ENCODE measurements around the gene CUBN.
"Not testable (repeated sequence)": the region's sequence is repeated elsewhere in the genome, so short reads cannot be mapped to it uniquely, and the experiment has no call there.

Gene CUBN

DNA sequence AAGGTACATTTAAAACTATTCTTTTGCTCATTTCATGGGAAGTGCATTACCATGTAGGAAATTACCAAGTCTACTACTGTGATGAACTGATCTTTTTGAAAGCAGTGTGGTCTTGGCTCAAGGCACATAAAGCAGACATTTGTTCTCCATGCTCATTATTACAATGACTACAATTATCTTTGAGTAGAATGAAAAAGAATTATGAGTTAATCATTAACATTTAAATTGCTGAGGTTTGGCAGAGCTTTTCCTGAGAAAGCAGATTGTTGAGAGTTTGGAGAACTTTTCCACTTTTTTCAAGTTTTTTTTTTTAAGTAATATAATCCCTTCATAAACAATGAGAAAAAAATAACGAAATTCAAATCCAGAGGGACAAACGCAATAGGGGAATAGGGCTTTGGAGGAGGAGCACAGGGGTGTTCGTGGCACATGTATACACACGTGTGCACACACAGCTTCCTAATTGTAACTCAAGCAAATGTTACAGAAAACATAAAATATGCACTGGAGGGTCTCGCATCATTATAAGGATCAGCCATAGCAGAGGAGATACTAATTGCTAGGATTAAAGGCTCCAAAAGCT lies 8.9 kb upstream of the CUBN start:
- no peak for DNase-seq

DNA sequence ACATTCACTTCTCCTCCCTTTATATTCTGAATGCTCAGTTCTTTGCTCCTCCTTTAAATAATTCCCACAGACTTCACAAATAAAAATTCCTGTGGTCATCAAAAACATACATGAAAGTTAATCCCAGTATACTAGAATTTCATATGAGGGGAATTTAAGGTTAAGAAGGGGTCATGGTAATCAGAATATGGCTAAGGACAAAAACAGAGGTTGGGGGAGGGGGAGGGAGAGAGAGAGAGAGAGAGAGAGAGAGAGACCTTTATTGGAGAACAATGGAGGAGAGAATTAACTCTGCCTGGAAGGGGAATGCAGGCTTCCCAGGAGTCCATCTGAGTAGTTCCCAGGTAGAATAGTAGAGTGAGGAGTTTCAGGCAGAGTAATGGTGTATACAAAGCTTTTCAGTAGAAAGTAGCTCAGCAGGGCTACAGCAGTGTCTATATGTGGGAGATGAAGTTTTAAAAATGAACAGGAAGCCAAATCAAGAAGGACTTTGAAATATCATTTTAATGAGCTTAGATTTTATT lies 5.2 kb upstream of the CUBN start:
- no peak for DNase-seq

DNA sequence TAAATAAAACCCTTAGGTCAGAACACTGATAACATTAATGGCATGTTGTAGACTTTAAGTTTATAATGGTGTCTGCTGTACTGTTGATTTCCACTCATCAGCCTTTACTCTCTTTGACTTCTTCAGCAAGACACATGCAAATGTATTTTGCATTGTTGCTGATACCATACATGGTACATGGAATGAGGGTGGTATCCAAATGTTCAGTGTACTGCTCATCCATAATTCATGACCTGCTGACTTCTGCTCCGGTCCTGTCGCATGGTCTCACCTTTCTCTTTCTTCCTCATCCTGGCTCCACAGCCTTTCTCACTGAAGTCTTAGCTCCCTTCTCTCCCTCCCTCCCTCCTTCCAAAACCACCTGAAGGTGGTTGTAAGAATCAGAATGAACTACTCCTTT lies 4.7 kb upstream of the CUBN start:
- DNase-seq = no peak

DNA sequence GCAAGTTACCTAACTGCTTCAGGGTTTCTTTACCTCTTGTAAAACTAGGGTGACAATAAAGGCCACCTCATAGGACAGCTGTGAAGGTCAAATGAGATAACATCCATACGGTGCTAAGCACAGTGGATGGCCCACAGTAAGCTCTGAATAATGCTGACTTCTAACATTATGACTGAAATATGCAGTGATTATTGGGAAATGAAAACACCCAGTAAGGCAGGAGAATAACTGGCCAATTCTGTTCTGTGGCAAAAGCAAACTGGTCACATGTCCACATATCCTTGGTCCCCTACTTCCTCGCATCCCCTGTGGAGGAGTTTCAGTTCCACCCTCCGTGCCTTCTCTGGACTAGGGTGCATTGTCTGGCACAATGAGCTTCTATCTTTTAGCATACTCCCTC lies 1.4 kb downstream of the CUBN start:
- DNase-seq = no peak

DNA sequence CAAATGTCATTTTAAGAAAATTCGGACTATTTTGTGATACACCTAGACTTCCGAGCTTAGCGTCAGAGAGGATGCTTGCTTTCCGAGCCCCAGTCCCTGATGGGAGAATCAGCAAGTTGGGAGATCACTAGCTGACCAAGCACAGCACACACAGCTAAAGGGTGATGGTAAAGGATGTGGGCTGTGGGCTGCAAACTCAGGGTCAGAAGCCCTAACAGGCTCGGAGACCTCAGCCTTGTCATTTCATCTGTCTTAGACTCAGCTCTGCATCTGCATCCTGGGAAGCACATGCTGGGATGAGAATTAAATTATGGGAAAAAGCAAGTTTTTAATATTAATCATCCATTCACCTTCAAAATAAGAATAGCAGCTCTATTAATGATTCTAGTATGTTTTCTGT lies 3.3 kb downstream of the CUBN start:
- no peak for DNase-seq

DNA sequence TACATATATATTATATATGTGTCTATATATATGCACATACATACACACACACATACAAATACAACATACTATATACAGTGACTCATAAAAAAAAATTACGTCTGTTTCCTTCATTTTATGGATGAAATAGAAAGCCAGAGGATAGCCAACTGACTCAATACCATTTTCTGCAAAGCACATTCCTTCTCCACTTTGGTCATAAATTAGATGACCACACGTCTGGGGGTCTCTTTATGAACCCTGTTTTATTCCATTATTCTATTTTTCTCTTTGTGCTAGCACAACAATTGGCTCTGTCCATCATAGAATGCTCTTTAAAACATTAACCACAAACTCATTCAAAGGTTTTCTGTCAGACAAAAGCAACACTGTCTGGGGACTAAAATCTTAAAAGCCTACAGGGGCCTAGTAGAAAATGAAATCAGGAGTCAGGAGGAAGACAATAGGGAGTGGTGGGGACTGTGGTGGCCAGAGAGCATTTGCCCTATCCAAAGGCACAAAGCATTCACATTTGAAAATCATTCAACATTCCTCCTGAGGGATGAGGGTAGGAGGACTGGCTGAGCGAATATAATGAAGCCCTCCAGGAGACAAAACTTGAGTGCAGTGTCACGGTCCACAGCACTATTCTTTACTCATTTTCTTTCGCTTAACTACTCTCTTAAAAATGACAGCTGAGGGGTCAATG lies 4.3 kb downstream of the CUBN start:
- DNase-seq = no peak

DNA sequence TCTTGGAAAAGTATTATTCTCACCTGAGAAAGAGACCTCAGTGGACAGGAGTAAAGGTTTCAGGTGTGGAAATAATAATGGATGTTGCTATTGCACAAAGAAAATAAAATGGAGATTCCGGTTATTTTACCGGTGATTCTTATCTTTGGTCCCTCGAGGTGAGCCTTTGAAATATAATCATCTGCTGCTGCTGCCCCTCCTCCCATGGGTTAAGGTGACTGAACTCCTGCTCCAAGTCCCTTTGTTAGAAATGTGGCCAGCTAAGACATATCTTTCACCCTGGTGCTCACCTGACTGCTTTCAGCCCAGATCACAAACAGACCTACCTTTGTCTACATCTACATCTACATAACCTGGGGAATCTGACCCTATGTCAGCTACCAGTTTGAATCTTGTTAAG lies 5.7 kb downstream of the CUBN start:
- no peak for DNase-seq

DNA sequence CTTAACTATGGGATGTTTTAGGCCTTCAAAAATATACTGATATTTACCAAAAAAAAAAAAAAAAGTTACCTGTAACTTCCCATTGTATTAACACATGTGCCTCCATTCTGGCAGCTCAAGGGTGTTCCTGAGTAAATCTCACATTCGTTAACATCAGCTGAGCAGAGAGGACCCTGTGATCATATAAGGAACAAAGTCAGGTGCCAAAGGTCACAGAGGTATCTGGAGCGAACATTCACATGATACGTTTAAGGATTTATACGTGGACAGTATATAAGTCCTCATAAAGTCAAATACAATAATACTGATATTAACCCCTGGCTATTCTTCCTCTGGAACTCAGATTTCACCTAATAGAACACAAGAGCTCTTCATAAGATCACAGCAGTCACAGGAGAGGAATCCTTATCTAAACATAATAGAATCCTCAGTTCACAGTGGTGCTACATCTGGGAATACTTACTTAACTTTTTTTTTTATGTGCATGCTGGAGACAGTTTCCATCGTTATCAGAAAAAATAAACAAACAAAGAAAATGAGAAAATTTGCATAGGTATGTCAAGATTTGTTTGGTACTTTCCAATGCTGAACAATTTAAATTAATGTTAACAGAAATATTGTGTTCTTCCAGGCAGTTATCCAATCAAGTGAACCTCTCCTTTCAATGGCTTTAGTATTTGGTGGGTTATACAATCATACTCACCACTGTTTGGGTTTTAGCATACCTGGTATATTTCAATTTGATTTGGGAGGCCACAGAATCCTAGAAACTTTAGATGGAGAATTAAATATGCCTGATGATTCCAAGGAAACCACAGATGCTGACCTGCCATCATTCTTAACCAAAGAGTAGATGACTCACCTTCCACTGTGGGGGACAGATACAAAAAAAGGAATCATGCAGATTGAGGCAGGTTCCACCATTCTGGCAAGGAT lies 6.6 kb downstream of the CUBN start:
- no peak for DNase-seq

DNA sequence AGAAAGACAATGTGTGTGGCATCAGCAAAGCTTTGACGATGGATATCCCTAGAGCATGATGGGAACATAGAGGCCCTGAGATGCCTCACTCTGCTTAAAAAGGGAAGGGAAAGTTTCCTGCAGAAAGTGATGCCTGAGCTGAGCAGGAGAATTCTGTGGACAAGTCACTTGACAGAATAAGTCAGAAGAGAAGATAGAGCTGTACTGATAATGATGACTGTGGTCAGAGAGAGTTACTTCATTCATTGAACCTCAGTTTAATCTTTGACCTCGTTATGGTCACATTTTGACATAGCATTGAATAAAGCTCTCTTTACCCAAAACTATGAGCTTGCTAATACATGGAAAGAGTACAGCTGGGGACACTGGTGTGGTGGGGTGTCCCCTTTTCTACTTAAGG lies 7.6 kb downstream of the CUBN start:
- DNase-seq = no peak

DNA sequence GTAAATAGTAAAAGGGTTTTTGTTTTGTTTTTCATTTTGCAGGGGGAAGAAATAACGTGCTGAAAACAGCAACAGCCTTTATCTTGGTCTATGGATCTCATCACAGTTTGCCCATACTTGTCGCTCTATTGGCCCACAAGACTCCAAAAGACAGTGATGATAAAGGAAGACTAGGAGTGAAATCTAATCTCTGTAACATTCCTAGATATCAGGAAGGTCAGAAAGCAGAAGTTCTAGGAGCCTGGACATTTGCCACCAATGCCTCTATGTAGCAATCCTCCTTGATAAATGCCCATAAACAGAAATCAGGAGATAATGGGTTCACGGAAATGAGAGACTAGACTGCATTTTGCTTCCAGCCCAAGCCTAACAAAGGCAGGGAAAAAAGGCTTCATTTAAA lies 8.9 kb downstream of the CUBN start:
- DNase-seq = no peak

DNA sequence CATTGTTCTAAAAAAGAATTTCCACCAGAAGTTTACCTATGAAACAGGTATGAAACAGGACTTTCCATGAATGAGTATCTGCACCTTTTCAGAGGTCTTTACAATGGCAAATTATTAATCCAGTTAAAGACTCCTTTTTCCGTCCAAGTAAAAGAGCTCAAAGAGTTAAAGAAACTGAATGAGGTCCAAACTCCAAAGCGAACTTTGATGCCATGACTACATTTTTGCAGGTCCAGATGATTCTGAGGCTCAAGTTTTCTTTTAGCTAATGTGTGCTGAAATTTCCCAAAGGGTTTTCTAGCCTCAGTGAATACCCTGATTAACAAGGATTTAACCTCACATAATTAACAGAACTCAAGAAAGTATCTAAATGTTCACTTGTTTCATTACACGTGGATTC lies 9.8 kb downstream of the CUBN start:
- DNase-seq = no peak

DNA sequence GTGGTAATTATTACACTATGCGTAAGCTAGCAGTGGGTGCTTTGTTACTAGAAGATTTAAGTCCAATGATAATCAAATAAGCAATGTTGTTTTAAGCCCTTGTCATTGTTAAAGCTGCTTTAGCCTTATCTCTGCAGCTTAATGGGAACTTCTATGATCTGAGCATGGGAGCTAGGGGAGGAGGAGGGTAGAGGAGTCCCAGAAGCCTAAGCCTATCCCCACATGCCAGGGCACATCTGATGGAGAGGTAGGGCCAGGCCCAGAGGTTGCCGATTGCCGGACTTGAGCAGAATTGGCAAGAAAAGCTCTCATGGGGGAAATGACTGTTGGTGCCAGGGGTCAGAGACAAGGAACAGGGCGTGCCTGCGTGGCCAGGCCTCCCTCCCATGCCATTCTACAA lies 13.4 kb downstream of the CUBN start:
- no peak for DNase-seq

DNA sequence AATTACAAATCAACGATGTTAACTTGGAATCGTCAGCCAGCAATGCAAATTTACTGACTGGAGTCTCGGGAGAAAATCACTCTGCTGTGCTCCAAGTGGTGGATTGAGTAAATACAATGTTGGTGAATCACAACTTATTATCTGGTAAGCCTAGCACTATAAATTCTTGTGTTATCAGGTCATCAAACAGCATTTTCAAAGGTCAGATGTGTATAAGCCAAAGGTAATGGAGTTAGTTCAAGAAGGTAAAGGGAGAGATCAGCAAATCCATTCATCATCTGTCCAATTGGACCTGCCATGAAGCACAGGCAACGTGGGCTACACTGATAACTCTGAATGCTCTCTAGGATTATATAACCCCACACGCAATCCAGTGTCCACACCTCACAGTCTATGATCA lies 13.9 kb downstream of the CUBN start:
- DNase-seq = no peak

DNA sequence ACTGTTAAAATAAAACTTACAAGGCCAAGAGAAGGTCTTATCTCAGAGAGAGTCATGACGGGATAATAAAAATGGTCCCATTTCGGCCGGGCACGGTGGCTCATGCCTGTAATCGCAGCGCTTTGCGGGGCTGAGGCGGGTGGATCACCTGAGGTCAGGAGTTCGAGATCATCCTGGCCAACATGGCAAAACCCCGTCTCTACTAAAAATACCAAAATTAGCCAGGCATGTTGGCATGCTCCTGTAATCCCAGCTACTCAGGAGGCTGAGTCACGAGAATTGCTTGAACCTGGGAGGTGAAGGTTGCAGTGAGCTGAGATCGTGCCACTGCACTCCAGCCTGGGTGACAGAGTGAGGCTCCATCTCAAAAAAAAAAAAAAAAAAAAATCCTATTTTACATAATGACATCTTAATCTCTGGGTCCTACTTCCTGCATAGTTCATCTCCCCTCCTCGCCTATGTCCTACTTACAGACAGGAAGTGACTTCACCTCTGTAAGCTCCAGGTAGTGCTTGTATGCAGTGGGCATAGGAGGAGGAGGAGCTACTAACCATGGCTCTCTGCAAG lies 14.7 kb downstream of the CUBN start:
- DNase-seq = not testable (repeated sequence)

DNA sequence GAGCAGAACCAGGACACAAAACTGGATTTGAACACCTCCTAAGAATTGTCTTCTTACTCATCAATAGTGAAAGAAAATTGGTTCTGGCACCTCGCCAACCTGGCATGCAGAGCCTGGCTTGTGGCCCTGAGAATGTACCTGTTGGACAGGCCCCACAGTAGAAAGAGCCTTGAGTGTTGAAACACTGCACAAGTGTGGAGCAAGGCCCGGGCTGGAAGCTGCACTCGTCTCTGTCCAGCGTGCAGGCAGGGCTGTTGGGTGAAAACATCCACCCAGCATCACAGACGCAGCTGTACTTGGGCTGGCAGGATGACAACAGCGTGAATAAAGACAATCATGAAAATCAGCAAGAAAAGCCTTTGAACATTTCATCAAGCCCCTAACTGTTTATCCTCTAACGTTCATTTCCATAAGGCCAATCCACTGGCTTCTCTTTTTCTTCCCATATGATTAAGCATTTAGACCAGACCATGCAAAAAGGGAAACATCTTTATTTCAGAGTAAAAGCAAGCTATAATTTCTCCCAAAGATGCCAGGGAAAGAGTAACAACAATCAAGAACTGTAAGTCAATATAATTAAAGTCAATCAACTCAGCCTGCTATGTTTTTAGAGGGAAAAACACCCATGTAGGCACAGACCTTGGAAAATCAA lies 15.6 kb downstream of the CUBN start:
- DNase-seq = no peak

DNA sequence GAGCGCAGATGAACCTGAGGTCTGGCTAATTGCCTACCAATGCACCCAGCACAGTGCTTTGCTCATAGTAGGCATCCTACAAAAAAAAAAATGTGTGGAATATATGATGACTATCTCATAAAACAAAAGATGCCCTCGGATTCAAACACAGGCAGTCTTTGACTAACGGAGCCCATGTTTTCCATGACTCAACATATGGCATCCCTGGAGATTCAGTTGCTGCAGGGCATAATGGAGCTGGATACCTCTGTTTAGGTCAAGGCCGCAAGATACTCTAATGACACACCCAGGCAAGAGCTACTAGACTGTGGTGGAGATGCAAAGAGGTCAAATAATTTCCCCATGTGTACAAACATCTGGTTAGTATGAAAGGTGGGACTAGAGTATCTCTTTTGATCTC lies 16.3 kb downstream of the CUBN start:
- DNase-seq = no peak

DNA sequence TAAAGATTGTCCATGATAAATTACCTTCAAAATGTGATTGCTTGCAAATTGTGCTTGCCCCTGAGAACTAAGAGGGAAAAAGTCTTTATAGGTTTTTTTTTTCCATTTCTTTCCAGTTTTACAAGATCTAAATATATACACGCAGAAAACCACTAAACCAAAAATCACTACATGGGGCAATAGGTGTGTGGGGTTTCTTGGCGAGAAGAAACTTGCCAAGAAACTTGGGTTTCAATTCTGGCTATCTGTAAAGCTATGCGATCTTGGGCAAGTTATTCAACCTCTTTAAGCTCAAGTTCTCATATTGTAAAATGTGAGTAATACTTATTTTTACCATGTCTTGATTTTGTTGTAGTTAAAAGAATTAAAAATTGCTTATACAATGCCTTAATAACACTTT lies 17.0 kb downstream of the CUBN start:
- no peak for DNase-seq

DNA sequence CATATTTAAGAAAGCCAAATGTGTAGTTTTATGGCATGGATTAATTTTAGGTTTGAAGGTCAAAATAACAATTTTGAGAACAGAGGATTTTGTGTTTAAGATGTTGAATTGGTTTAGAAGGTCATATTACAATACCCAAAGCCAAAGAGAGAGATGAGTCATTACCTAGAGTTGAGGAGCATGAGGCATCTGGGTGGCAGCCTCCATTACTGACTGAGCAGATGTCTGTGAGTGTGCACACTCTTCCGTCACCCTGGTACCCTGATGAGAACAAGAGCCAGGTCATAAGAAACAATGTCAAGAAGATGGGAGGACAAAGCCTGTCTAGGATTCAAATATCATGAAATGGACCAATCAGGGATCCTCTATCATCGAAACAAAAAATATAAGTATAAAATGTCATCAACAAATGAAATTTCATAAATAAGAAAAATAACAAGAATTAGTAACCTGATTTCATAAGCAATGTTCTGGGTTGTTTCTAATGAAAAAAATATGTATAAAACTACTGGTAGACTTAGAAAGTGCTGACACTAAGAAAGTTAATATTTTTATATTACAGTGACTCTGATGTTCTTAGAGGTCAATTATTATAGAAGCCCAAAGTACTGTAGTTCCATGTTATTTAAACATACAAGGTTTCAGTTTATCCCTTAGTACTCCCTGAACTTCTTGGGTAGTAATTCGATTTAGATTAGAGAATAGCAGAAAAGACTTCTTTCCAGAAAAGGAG lies 20.0 kb downstream of the CUBN start:
- DNase-seq = no peak

DNA sequence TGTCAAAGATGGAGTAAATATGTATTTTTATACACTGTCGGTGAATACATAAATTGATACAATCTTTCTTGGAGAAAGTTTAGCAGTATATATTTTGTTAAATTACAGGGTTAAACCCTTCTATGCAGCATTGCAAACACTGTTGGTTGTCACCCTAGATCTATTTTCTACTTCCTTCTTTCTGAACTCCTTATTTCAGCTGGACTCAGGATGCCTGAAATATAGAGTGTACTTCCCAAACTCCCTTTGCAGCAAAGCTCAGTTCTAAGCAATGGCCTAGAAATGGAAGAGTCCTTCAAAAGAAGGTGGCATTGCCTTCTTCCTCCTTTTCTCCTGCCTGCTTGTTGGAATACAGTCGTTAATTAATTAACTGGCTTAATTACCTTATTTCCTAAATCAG lies 20.6 kb downstream of the CUBN start:
- no peak for DNase-seq

DNA sequence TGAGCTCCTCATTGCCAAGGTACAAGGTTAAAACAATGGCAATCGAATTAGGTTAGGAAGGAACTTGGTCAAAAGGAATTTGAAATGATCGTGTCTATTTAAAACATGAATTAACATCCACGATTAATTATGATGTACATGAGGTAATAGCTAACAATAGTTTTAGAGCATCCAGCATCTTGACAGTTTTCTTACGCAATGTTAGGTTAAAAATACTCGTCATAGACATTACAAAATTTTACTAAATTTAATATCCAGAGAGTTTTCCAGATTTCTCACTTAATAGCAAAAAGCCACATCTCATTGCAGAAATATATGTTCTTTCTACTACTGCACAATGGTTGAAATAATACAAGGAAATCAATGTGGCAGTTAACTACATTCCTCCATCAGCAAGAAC lies 22.6 kb downstream of the CUBN start:
- DNase-seq = no peak

DNA sequence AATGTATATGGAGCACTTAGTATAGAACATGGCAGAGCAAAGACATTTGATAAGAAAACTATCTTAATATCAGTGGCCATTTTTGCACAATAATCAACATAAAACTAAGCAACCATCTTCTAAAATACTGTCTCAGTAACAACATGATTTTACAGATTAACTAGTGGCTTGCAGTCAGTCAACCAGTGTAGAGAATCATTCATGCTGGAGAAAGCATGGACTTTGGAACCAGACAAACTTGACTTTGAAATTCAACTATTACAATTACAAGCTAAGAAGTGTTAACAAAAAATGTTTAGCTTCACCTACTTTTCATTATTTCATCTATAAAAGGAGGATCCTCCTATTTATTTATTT lies 27.7 kb downstream of the CUBN start:
- DNase-seq = no peak

DNA sequence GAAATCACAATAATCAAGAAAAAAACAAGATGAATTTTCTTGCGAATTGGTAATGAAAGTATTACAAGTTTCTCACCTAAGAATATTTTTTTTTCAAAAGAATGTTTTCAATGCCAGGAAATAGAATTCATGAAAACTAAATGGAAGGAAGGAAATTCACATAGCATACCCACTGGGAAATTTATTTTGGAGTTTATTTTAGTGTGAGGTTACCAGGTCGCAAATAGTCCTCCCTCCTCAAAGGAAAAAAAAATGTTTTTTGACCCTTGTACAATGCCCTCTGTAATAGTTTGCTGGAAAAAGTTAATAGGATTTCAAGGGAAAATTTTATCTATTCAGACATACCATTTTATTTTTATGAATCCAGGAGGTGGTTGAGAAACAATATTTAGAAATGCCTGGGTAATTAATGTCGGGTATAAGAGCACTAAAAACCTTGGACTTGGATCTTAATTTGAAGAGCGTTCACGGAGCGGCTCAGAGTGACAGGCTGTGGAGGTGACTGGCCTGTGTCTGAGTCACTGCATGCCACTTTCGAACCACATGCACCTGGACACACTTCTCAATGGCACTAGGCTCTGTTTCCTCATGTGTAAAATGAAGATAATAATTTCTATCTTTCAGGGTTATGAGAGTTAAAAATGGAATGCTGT lies 28.2 kb downstream of the CUBN start:
- DNase-seq = no peak
